GM18909 (cell line): ENCODE data around the gene OR2B2.
A peak's percentile ranks its signal among the peaks of the same experiment; 100 is the strongest.

ENCODE experiments used
- ATAC-seq: cut with Tn5 transposase; IDR thresholded peaks from one replicate; pipeline ENCODE4 v1.9.1; 2021; ENCODE audit warnings: mild to moderate bottlenecking; ENCODE audit not compliant: unreplicated experiment, poor library complexity

OR2B2 gene

DNA sequence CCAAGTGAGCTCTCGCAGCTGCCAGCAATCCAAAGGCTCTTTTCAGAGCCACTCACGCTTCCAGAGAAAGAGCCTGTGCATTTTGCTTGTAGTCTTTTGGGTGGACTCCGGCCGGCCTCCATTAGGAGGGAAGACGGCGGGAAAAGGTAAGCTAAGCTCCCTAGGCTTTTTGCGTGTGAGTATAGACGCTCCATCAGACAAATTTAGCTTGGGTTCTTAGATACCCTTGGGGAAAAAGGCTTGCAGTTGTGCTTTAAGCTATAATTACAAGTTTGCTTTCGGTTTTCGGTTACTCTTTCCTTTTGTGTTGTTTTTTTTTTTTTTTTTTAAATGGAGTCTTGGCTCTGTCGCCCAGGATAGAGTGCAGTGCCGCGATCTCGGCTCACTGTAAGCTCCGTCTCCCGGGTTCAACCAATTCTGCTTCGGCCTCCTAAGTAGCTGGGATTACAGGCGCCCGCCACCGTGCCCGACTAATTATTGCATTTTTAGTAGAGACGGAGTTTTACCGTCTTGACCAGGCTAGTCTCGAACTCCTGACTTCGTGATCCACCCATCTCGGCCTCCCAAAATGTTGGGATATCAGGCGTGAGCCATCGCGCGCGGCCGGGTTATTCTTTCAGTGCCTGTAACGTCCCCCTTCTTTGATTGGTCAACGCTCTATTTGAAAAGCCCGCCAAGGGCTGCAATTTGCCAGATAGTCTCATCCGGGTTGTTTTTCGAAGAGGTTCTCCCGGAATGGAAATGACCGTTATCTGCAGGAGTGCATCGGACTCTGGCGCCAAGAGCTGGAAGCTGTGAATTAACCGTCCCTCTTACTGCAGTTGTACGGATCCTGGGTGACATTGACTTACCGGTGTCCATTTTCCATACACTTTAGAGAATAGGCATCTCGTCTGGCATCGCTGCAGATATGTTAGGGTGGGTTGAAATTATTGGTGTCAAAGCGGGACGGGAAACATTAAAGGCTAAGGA lies 18.1 kb downstream of the OR2B2 start:
- ATAC-seq, result no peak

DNA sequence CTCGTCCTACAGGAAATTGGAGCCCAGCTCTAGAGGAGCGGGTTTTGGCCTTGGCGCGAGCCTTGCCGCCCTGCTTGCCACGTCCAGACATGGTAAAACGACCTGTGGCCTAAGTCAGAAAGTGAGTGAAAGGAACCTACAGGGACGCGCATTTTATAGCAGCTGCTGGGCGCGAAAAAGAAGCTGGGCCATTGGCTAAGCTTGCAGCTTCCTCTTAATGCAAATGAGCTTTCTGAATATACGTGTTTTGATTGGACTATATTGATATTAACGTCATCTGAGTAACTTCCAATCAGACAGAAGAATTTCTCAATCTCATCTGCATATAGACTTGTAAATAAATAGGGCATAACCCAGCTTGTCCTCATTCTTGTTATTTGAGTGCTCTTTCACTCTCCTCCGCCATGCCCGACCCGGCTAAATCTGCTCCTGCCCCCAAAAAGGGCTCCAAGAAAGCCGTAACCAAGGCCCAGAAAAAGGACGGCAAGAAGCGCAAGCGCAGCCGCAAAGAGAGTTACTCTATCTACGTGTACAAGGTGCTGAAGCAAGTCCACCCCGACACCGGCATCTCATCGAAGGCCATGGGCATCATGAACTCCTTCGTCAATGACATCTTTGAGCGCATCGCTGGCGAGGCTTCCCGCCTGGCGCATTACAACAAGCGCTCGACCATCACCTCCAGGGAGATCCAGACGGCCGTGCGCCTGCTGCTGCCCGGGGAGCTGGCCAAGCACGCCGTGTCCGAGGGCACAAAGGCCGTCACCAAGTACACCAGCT lies 18.9 kb downstream of the OR2B2 start:
- ATAC-seq, result peak; percentile 56

DNA sequence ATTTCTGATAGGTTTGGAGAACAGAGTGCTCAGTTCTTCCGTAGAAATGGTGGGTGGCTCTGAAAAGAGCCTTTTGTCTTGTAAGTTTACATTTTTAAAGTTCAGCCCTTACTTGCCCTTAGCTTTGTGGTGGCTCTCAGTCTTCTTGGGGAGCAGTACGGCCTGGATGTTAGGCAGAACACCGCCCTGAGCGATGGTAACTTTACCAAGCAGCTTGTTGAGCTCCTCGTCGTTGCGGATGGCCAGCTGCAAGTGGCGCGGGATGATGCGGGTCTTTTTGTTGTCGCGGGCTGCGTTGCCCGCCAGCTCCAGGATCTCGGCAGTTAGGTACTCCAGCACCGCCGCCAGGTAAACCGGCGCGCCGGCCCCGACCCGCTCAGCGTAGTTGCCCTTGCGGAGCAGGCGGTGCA lies 19.5 kb downstream of the OR2B2 start:
- no peak for ATAC-seq

DNA sequence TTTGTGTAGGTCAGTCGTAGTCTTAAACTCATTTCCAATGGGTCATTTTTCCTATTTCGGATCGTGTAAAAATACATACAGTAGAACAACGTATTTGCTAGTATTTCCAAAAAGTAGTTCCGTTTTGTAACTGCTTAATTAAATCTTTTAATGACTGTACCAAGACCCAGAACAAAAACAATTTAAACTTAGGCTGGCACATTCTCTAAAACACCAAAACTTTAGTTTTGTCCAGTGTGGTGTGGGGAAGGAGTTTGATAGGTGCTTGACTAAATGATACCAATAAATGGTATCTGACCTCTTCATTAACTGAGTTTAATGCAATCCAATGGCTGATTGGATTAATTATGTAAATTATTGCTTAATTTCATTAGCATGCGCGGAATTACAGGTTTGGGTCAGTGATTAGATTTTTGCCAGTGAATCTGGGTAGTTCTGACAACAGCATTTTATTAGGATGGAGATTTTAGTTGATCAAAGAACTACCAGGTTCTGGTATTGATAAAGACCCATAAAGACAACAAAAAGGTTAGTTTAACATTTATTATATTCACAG lies 20.8 kb downstream of the OR2B2 start:
- no peak for ATAC-seq

DNA sequence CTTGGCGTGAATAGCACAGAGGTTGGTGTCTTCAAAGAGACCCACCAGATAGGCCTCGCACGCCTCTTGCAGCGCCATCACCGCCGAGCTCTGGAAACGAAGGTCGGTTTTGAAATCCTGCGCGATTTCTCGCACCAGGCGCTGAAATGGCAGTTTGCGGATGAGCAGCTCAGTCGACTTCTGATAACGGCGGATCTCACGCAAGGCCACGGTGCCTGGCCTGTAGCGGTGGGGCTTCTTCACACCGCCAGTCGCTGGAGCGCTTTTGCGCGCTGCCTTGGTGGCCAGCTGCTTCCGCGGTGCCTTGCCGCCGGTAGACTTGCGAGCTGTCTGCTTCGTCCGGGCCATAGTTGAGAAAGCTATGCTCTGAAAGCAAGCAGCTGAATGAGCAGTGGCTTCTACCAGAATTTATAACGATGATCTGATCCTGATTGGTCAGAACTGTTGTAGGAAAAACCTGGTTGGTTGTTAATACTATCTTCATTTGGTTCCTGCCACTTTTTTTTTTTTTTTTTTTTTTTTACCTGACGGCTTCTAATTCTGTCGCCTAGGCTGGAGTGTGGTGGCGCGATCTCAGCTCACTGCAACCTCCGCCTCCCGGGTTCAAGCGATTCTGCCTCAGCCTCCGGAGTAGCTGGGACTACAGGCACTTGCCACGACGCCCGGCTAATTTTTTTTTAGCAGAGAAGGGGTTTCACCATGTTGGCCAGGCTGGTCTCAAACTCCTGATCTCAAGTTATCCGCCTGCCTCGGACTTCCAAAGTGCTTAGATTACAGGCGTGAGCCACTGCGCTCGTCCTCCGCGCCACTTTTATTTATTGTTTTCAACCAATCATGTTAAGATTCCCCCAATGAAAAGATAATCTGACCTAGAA lies 21.5 kb downstream of the OR2B2 start:
- ATAC-seq, result peak; percentile 47

DNA sequence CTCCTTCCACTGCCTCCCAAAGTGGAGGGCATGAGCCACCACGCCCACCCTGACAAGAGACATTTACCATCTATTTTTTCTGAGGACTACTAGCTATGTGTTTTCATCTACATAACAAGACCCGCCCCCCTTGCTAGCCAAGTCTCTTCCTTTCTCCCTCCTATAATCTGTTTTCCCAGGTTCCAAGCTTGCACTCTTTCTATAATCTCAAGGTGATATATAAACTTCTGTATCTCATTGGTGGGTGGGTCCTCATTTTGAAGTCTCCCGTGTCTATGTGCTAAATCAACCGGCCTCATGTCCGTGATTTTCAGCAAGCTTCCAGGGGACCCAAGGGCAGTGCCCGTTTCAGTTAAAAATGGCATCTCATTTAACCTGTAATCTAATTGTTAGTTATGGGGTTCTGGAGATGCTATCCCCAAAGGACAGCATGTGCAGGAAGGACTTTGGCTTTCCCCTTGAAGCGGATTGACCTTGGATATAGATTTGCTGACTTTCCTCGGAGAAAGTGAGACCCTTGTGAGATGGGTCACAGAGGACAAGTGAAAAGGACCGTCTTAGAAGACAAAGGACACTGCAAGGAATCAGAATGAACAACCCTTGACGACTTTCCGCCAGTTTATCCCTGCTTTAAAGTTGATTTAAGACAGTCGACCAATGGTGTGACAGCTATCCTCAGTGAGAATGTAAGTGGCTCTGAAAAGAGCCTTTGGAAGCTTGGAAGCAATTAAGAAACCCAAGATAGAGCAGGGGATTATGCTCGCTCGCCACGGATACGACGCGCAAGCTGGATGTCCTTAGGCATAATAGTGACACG lies 22.4 kb downstream of the OR2B2 start:
- ATAC-seq, result no peak

DNA sequence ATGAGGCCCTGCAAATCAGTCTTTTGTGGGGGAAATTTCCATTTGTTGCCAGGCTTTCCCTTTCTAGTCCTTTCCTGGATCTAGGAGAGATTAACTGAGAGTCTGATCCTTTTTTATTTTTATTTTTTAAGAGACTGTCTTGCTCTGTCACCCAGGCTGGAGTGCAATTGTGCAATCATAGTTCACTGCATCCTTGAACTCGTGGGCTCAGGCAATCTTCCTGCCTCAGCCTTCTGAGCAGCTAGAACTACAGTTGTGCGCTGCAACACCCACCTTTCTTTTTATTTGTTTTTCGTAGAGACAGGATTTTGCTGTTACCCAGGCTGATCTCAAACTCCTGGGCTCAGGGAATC lies 22.9 kb downstream of the OR2B2 start:
- ATAC-seq, result no peak

DNA sequence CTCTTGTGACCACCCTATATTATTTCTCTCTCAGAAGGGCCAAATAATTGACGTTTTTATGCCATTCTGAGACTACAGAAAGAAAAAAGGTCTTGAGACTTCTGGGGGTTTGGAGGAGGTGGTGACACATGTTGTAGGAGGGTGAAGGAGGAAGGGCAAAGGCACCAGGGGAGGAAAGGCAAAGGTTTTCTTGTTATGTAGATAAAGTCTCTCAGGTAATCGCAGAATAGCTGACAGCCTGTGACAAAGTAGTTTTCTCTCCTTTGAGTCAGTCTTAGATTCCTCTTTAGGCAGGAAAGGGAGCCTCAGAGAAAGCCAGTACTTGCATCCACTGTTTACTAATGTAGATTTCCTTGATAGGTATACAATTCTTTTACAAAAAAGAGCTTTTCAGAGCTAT lies 23.6 kb downstream of the OR2B2 start:
- ATAC-seq, result no peak

DNA sequence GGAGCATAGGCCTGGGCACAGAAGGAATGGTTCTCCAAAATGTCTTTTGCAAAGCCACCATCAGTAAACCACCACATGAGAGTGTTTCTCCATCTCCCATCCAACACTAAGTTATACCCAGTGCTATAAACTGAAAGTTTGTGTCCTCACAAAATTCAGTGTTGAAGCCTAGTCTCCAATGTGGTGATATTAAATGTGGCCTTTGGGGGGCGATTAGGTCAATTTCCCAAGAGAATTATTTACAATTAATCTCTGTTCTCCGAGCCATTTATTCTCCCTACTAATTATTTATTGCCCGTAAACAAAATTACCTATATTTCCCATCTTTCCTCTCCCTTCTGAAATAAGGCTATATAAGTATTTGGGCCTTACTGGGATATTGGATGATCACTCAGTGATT lies 26.1 kb downstream of the OR2B2 start:
- ATAC-seq, result no peak

DNA sequence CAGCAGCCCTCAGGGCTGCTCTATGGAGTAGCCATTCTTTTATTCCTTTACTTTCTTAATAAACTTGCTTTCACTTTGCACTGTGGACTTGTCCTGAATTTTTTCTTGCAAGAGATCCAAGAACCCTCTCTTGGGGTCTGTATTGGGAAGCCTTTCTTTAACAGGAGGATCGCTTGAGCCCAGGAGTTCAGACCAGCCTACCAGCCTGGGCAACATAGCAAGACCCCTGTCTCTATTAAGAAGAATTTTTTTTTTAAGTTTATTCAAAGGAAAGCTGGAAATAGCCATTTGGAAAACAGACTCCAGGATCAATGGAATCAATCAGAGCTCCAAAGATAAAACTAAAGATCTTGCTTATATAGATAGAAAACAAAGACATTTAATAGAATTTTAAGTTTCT lies 29.1 kb downstream of the OR2B2 start:
- ATAC-seq, result no peak

DNA sequence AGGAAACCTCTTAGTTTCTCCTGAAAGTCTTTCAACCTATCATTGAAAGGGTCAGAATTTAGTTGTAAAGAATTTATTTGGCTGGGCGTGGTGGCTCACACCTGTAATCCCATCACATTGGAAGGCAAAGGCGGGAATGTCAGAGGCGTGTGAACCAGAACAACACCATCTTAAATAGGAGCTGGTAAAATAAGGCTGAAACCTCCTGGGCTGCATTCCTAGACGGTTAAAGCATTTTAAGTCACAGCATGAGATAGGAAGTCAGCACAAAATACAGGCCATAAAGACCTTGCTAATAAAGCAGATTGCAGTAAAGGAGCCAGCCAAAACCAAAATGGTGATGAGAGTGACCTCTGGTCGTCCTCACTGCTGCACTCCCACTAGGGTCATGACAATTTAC lies 29.6 kb downstream of the OR2B2 start:
- no peak for ATAC-seq

DNA sequence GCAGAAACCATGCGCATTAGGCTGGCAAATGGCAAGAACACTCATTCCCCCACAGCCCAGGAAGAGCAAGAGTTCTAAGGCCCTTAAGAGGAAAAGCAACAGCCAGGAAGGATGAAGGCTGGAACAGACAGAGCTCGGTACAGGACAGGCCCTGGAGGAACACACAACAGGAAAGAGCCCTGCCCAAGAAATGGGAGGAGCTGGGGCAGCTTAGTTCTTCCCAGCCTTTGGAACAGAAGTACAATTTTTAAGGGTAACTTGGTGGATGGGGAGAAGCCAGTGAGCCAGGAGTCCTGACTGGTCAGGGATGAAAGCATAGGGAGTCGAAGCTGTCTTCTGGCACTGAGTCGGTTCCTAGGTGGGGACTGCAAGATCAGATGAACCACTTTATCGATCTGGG lies 32.4 kb downstream of the OR2B2 start:
- ATAC-seq, result no peak

DNA sequence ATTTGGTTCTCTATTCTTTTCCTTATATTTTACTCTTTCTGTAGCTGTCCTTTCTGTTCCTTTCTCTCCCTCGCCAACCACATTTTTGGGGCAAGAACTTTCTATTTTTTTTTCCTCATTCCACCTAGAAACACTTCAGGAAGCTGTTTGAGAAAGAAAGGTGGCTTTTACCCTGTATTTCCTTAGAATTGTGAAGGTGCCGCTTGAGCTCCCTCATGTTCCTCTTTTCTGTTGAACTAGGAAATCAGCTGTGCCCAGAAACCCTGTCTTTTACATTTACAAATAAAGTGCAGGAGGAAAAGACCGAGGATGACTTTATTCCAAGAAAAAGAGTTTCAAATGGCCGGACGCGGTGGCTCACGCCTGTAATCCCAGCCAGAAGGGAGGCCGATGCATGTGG lies 38.2 kb downstream of the OR2B2 start:
- no peak for ATAC-seq

DNA sequence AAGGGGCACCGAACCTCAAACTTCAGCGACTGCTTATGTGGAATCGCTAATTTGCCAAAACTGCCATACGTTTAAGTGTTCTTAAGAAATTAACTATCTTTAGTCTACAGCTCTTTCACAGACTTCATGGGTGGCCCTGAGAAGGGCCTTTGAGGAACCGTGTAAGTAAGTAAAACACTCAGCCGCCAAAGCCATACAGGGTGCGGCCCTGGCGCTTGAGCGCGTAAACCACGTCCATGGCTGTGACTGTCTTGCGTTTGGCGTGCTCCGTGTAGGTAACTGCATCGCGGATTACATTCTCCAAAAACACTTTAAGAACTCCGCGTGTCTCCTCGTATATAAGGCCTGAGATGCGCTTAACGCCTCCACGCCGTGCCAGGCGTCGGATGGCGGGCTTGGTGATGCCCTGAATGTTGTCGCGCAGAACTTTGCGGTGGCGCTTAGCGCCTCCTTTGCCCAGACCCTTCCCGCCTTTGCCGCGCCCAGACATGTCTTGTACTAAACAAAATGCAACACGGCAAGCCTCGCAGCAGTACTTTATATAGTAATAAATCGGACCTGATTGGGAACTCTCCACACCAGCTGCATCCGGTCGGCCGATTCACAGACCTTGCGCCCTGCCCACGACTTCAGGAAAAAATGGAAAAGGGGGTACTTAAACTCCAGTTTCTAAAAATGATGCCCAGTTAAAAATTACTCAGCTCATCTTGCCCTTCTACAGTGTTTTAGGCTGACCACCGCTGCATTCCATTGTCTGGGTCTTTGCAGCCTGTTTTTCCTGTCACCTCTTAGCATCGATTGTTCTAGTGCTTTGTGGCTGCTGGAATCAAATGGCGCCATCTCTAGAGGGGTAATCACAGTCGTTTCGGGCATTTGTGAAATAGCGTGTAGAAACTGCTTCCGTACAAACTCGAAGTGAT lies 38.9 kb downstream of the OR2B2 start:
- ATAC-seq, result peak; percentile 30

DNA sequence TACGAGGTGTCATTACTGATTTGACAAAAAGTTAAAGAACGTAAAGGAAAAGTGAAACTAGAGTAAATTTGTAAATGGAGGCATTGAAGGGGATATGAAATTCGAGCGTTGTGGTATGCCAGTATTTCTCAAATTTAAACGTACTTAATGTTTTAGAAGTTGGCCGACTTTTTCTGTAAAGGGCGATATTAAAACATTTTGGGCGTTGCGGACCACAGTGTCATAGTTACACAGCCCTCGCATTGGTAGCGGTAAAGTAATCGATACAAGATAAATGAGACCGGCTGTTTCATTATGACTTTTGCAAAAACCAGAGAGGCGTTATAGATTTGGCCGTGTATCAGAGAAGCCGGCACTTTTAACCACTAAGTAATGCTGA lies 39.6 kb downstream of the OR2B2 start:
- peak; percentile 25 for ATAC-seq

DNA sequence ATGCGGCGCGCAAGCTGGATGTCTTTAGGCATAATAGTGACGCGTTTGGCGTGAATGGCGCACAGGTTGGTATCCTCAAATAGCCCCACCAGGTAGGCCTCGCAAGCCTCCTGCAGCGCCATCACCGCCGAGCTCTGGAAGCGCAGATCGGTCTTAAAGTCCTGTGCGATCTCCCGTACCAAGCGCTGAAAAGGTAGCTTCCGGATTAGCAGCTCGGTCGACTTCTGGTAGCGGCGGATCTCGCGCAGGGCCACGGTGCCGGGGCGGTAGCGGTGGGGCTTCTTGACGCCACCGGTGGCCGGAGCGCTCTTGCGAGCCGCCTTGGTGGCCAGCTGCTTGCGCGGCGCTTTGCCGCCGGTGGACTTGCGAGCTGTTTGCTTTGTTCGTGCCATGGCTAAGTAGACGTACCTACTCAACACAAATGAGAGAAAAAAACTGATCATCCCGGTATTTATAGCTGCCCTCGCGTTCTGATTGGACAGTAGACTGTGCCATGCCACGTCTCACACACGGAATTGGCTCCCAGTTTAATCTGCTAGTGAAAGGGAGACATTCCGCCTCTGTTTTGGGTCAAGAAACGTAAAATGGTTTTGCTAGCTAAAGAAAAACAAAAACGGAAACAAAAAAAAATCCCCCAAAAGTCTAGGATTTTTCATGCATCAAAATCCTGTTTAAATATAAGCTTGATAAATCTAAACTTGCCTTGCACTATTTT lies 40.1 kb downstream of the OR2B2 start:
- peak; percentile 57 for ATAC-seq

DNA sequence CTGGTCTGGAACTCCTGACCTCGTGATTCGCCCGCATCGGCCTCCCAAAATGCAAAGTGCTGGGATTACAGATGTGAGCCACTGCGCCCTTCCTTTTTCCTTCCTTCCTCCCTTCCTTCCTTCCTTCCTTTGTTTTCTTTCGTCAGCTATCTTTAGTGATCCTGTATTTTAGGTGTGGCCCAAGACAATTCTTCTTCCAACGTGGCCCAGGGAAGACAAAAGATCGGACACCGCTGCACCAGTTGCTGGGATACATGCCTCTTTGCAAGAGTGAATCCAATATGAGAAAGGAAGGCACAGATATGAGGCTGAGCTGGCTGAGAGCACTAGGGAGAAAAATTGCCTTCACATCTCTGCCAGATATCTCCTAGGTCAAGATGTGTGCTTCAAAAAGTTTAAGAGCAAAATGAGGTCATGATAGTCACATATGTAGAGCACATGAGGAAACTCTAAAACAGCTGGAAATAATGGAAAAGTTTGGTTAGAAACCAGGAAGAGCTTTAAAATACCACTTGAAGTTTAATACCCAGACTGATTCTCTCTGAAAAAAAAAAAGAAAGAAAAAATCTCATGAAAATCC lies 41.8 kb downstream of the OR2B2 start:
- no peak for ATAC-seq

DNA sequence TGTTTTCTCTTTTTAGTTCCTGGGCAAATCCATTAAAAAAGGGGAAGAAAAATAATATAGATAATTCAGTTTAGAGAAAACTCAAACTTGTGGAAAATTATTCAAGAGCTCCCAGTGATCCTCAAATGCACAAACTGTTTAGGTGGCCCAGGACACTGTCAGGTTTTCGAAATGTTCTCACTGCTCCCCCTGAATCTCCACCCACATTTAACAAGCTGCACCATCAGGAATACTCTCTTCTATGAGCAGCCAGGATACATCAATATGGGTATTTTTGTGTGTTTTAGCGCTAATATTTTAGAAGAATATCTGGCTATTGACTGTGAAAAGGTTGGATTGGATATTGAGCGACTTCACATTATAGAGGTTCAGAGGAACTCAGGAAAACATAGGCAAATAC lies 43.9 kb downstream of the OR2B2 start:
- no peak for ATAC-seq
